ENCODE results near the gene ADD3.

Gene ADD3

GRCh38 chr10:110105873-110106272, 98.1 kb downstream of the ADD3 start:
- no peaks in the 10 kb centered on the region for H3K27me3 ChIP-seq (ENCODE audit: insufficient read depth, low read length, poor library complexity, severe bottlenecking)
- H3K4me3 ChIP-seq (ENCODE audit: low read length, poor library complexity, severe bottlenecking) = no peak overlapping the region
- H3K9me3 ChIP-seq (ENCODE audit: insufficient read depth, low read depth, low read length) = no peaks in the 10 kb centered on the region
- H3K36me3 ChIP-seq (ENCODE audit: insufficient read depth, low read length) = peaks cover 72% of the 10 kb centered on the region
- H3K9ac ChIP-seq (ENCODE audit: low read depth, low read length, poor library complexity, severe bottlenecking) = no peak overlapping the region
- TF ChIP-seq EZH2phosphoT487 (IDR thresholded peaks at IDR 0.05; ENCODE audit: borderline replicate concordance) (no peak), CTCF (conservative IDR thresholded peaks at IDR 0.05; ENCODE audit: low read length) (no peak)
- no peaks in the 10 kb centered on the region for H3K9me2 ChIP-seq (replicated peaks; ENCODE audit: low read depth, low read length)
- no peak overlapping the region for H2AFZ ChIP-seq (ENCODE audit: low read length)
- no peaks in the 10 kb centered on the region for H3K4me1 ChIP-seq (ENCODE audit: insufficient read depth, low read length, poor library complexity, severe bottlenecking)
- no peaks in the 10 kb centered on the region for H4K20me1 ChIP-seq (ENCODE audit: insufficient read depth, low read length, poor library complexity, severe bottlenecking)
- H3K79me2 ChIP-seq (ENCODE audit: insufficient read depth, low read length) = peaks cover 9% of the 10 kb centered on the region; the same call in 1 of the 2 replicates
- no peaks in the 10 kb centered on the region for H3F3A ChIP-seq (ENCODE audit: low read depth)
- H3K4me2 ChIP-seq (ENCODE audit: low read depth, low read length, poor library complexity, severe bottlenecking) = no peak overlapping the region

GRCh38 chr10:110107430-110107829, 99.6 kb downstream of the ADD3 start:
- no peaks in the 10 kb centered on the region for H3K27me3 ChIP-seq (ENCODE audit: insufficient read depth, low read length, poor library complexity, severe bottlenecking)
- no peaks in the 10 kb centered on the region for H3F3A ChIP-seq (ENCODE audit: low read depth)
- no peaks in the 10 kb centered on the region for H3K9me2 ChIP-seq (replicated peaks; ENCODE audit: low read depth, low read length)
- H4K20me1 ChIP-seq (ENCODE audit: insufficient read depth, low read length, poor library complexity, severe bottlenecking) = no peaks in the 10 kb centered on the region
- TF ChIP-seq CTCF (conservative IDR thresholded peaks at IDR 0.05; ENCODE audit: low read length) = no peak
- H3K4me2 ChIP-seq (ENCODE audit: low read depth, low read length, poor library complexity, severe bottlenecking) = no peak overlapping the region
- no peaks in the 10 kb centered on the region for H3K4me1 ChIP-seq (ENCODE audit: insufficient read depth, low read length, poor library complexity, severe bottlenecking)
- no peak overlapping the region for H3K4me3 ChIP-seq (ENCODE audit: low read length, poor library complexity, severe bottlenecking)
- no peak overlapping the region for H2AFZ ChIP-seq (ENCODE audit: low read length)
- no peak overlapping the region for H3K9ac ChIP-seq (ENCODE audit: low read depth, low read length, poor library complexity, severe bottlenecking)
- peaks cover 67% of the 10 kb centered on the region for H3K36me3 ChIP-seq (ENCODE audit: insufficient read depth, low read length)
- H3K79me2 ChIP-seq (ENCODE audit: insufficient read depth, low read length) = 0 out of 2 replicates have a peak, but pooled peaks cover 2% of the 10 kb centered on the region
- no peaks in the 10 kb centered on the region for H3K9me3 ChIP-seq (ENCODE audit: insufficient read depth, low read depth, low read length)

- H3K4me3 ChIP-seq (ENCODE audit: low read length, poor library complexity, severe bottlenecking) = no peak overlapping the region
- no peaks in the 10 kb centered on the region for H4K20me1 ChIP-seq (ENCODE audit: insufficient read depth, low read length, poor library complexity, severe bottlenecking)
- H3K4me2 ChIP-seq (ENCODE audit: low read depth, low read length, poor library complexity, severe bottlenecking) = no peak overlapping the region
- no peaks in the 10 kb centered on the region for H3F3A ChIP-seq (ENCODE audit: low read depth)
- H3K79me2 ChIP-seq (ENCODE audit: insufficient read depth, low read length) = 0 out of 2 replicates have a peak, but pooled peaks cover 2% of the 10 kb centered on the region
- H3K36me3 ChIP-seq (ENCODE audit: insufficient read depth, low read length) = peaks cover 71% of the 10 kb centered on the region
- H3K9me3 ChIP-seq (ENCODE audit: insufficient read depth, low read depth, low read length) = no peaks in the 10 kb centered on the region
- TF ChIP-seq CTCF (conservative IDR thresholded peaks at IDR 0.05; ENCODE audit: low read length) (0 out of 2 replicates have a peak, but pooled peaks have one; percentile 8), EZH2phosphoT487 (IDR thresholded peaks at IDR 0.05; ENCODE audit: borderline replicate concordance) (no peak)
- no peak overlapping the region for H2AFZ ChIP-seq (ENCODE audit: low read length)
- H3K9me2 ChIP-seq (replicated peaks; ENCODE audit: low read depth, low read length) = no peaks in the 10 kb centered on the region
- H3K4me1 ChIP-seq (ENCODE audit: insufficient read depth, low read length, poor library complexity, severe bottlenecking) = no peaks in the 10 kb centered on the region
- no peak overlapping the region for H3K9ac ChIP-seq (ENCODE audit: low read depth, low read length, poor library complexity, severe bottlenecking)
- H3K27me3 ChIP-seq (ENCODE audit: insufficient read depth, low read length, poor library complexity, severe bottlenecking) = no peaks in the 10 kb centered on the region
Observed at GRCh38 chr10:110107887-110108286, 100.1 kb downstream of the ADD3 start.
